SU-DHL-6 (cell line): ENCODE data around the gene CPNE8.

ENCODE experiments used
- CTCF ChIP-seq: fragments of 200-600 bp; sonication (generic); IDR thresholded peaks from one replicate; pipeline ENCODE4 v1.5.1; 2017; ENCODE audit warnings: antibody characterized with exemption, mild to moderate bottlenecking, low read length, moderate library complexity; ENCODE audit not compliant: insufficient read depth, poor library complexity, severe bottlenecking
- EZH2phosphoT487 ChIP-seq: fragments of 200-600 bp; sonication (generic), shearing (Covaris generic); conservative IDR thresholded peaks from 2 replicates; pipeline ENCODE4 v1.6.1; 2018; ENCODE audit warnings: mild to moderate bottlenecking, antibody characterized with exemption, low read length, moderate library complexity, mixed read lengths

GRCh38 chr12:38610808-38611350 lies 294.5 kb downstream of the CPNE8 start:
- TF ChIP-seq EZH2phosphoT487 (no peak), CTCF (no peak)
